Measurements from ENCODE around the gene CFAP46.

The CFAP46 gene

GRCh38 chr10:132919374-132920100 is 22.8 kb downstream of the CFAP46 start:
- ChIA-PET CTCF (no interaction called here), POLR2A (no interaction called here)
- DNase-seq (ENCODE audit: extremely low spot score), result no peak
- TF ChIP-seq ARNT (IDR thresholded peaks at IDR 0.05) (no peak), SUZ12 (IDR thresholded peaks at IDR 0.05) (no peak), LEF1 (IDR thresholded peaks at IDR 0.05; ENCODE audit: borderline replicate concordance) (no peak), PKNOX1 (IDR thresholded peaks at IDR 0.05) (no peak), ELF4 (IDR thresholded peaks at IDR 0.05) (no peak), FOXM1 (IDR thresholded peaks at IDR 0.05; ENCODE audit: borderline replicate concordance) (no peak), HDGF (IDR thresholded peaks at IDR 0.05; ENCODE audit: borderline replicate concordance) (no peak), FOXA1 (IDR thresholded peaks at IDR 0.05) (no peak), NFRKB (IDR thresholded peaks at IDR 0.05) (no peak), BHLHE40 (IDR thresholded peaks at IDR 0.05; ENCODE audit: borderline replicate concordance) (no peak), SP1 (IDR thresholded peaks at IDR 0.05) (no peak), TARDBP (IDR thresholded peaks at IDR 0.05) (no peak), CTBP1 (IDR thresholded peaks at IDR 0.05; ENCODE audit: borderline replicate concordance) (no peak), FOXK2 (IDR thresholded peaks at IDR 0.05) (no peak), L3MBTL2 (conservative IDR thresholded peaks at IDR 0.05) (no peak), ZNF384 (IDR thresholded peaks at IDR 0.05) (no peak)

- ChIA-PET POLR2A (no interaction called here), CTCF (no interaction called here)
- no peak for DNase-seq (ENCODE audit: extremely low spot score)
- no peak for TF ChIP-seq FOXK2 (IDR thresholded peaks at IDR 0.05)
- TF ChIP-seq NFRKB (IDR thresholded peaks at IDR 0.05), result no peak
- TF ChIP-seq SUZ12 (IDR thresholded peaks at IDR 0.05), result no peak
- no peak for TF ChIP-seq SP1 (IDR thresholded peaks at IDR 0.05)
- no peak for TF ChIP-seq ZNF384 (IDR thresholded peaks at IDR 0.05)
- no peak for TF ChIP-seq FOXA1 (IDR thresholded peaks at IDR 0.05)
- TF ChIP-seq ARNT (IDR thresholded peaks at IDR 0.05), result no peak
- no peak for TF ChIP-seq HDGF (IDR thresholded peaks at IDR 0.05; ENCODE audit: borderline replicate concordance)
- no peak for TF ChIP-seq LEF1 (IDR thresholded peaks at IDR 0.05; ENCODE audit: borderline replicate concordance)
- no peak for TF ChIP-seq ELF4 (IDR thresholded peaks at IDR 0.05)
- no peak for TF ChIP-seq FOXM1 (IDR thresholded peaks at IDR 0.05; ENCODE audit: borderline replicate concordance)
- TF ChIP-seq CTBP1 (IDR thresholded peaks at IDR 0.05; ENCODE audit: borderline replicate concordance), result no peak
- TF ChIP-seq L3MBTL2 (conservative IDR thresholded peaks at IDR 0.05), result no peak
- TF ChIP-seq PKNOX1 (IDR thresholded peaks at IDR 0.05), result no peak
- TF ChIP-seq BHLHE40 (IDR thresholded peaks at IDR 0.05; ENCODE audit: borderline replicate concordance), result no peak
Observed at GRCh38 chr10:132918617-132919373, 23.6 kb downstream of the CFAP46 start.

GRCh38 chr10:132918264-132918616 is 24.1 kb downstream of the CFAP46 start:
- no peak for DNase-seq (ENCODE audit: extremely low spot score)
- POLR2A ChIA-PET, result no interaction called here
- CTCF ChIA-PET, result no interaction called here
- TF ChIP-seq HDGF (IDR thresholded peaks at IDR 0.05; ENCODE audit: borderline replicate concordance) (no peak), NFRKB (IDR thresholded peaks at IDR 0.05) (no peak), PKNOX1 (IDR thresholded peaks at IDR 0.05) (no peak), ELF4 (IDR thresholded peaks at IDR 0.05) (no peak), TARDBP (IDR thresholded peaks at IDR 0.05) (no peak), L3MBTL2 (conservative IDR thresholded peaks at IDR 0.05) (no peak), SUZ12 (IDR thresholded peaks at IDR 0.05) (no peak), FOXK2 (IDR thresholded peaks at IDR 0.05) (no peak), FOXA1 (IDR thresholded peaks at IDR 0.05) (no peak), FOXM1 (IDR thresholded peaks at IDR 0.05; ENCODE audit: borderline replicate concordance) (no peak), CTBP1 (IDR thresholded peaks at IDR 0.05; ENCODE audit: borderline replicate concordance) (no peak), ARNT (IDR thresholded peaks at IDR 0.05) (no peak), LEF1 (IDR thresholded peaks at IDR 0.05; ENCODE audit: borderline replicate concordance) (no peak), ZNF384 (IDR thresholded peaks at IDR 0.05) (no peak)

- DNase-seq (ENCODE audit: extremely low spot score), result no peak
- ChIA-PET POLR2A (no interaction called here), CTCF (no interaction called here)
- TF ChIP-seq FOXM1 (IDR thresholded peaks at IDR 0.05; ENCODE audit: borderline replicate concordance) (no peak), BHLHE40 (IDR thresholded peaks at IDR 0.05; ENCODE audit: borderline replicate concordance) (no peak), FOXK2 (IDR thresholded peaks at IDR 0.05) (no peak), NFRKB (IDR thresholded peaks at IDR 0.05) (no peak), LEF1 (IDR thresholded peaks at IDR 0.05; ENCODE audit: borderline replicate concordance) (no peak), ARNT (IDR thresholded peaks at IDR 0.05) (no peak)
Observed at GRCh38 chr10:132916956-132917666, 25.3 kb downstream of the CFAP46 start.

- no peak for DNase-seq (ENCODE audit: extremely low spot score)
- CTCF ChIA-PET, result no interaction called here
- POLR2A ChIA-PET, result no interaction called here
- TF ChIP-seq BHLHE40 (IDR thresholded peaks at IDR 0.05; ENCODE audit: borderline replicate concordance) (no peak), L3MBTL2 (conservative IDR thresholded peaks at IDR 0.05) (no peak), HDGF (IDR thresholded peaks at IDR 0.05; ENCODE audit: borderline replicate concordance) (no peak), FOXK2 (IDR thresholded peaks at IDR 0.05) (no peak), PKNOX1 (IDR thresholded peaks at IDR 0.05) (no peak), SP1 (IDR thresholded peaks at IDR 0.05) (no peak), TARDBP (IDR thresholded peaks at IDR 0.05) (no peak), CTBP1 (IDR thresholded peaks at IDR 0.05; ENCODE audit: borderline replicate concordance) (no peak), FOXM1 (IDR thresholded peaks at IDR 0.05; ENCODE audit: borderline replicate concordance) (no peak), ZNF384 (IDR thresholded peaks at IDR 0.05) (no peak), NFRKB (IDR thresholded peaks at IDR 0.05) (no peak), FOXA1 (IDR thresholded peaks at IDR 0.05) (no peak), ARNT (IDR thresholded peaks at IDR 0.05) (no peak), LEF1 (IDR thresholded peaks at IDR 0.05; ENCODE audit: borderline replicate concordance) (no peak), ELF4 (IDR thresholded peaks at IDR 0.05) (no peak), SUZ12 (IDR thresholded peaks at IDR 0.05) (no peak)
Observed at GRCh38 chr10:132916421-132916841, 25.9 kb downstream of the CFAP46 start.
